Activated T-cell treated with anti-CD3 and anti-CD28 coated beads for 1 hour (primary cell): Measurements from ENCODE around the gene ZGPAT.
A peak's percentile ranks its signal among the peaks of the same experiment; 100 is the strongest.

Source experiments
- DNase-seq: peaks from one replicate; pipeline ENCODE4 v3.0.0-alpha.2; 2020; ENCODE audit warnings: low read depth

The ZGPAT gene

GRCh38 chr20:63734111-63734945 is 26.5 kb downstream of the ZGPAT start:
- DNase-seq: no peak

DNA sequence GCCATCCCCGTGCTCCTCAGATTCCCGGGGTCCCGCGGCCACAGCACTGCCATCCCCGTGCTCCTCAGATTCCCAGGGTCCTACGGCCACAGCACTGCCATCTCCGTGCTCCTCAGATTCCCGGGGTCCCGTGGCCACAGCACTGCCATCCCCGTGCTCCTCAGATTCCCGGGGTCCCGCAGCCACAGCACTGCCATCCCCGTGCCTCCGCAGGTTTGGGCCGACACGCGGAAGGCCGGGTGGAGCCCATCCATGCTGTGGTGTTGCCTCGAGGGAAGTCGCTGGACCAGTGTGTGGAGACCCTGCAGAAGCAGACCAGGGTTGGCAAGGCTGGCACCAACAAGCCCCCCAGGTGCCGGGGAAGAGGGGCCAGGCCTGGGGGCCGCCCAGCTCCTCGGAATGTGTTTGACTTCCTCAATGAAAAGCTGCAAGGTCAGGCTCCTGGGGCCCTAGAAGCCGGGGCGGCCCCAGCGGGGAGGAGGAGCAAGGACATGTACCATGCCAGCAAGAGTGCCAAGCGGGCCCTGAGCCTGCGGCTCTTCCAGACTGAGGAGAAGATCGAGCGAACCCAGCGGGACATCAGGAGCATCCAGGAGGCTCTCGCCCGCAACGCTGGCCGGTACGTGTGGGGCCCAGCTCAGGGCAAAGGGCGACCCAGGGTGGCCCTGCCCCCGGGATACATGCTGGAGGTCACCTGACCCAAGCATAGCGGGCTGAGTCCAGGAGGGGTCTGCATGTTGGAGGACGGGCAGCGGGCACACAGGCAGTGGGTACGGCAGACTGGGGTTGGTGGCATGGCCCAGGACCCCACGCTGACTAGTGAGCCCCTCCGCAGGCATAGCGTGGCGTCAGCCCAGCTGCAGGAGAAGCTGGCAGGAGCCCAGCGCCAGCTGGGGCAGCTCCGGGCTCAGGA is 27.4 kb downstream of the ZGPAT start:
- no peak for DNase-seq

DNA sequence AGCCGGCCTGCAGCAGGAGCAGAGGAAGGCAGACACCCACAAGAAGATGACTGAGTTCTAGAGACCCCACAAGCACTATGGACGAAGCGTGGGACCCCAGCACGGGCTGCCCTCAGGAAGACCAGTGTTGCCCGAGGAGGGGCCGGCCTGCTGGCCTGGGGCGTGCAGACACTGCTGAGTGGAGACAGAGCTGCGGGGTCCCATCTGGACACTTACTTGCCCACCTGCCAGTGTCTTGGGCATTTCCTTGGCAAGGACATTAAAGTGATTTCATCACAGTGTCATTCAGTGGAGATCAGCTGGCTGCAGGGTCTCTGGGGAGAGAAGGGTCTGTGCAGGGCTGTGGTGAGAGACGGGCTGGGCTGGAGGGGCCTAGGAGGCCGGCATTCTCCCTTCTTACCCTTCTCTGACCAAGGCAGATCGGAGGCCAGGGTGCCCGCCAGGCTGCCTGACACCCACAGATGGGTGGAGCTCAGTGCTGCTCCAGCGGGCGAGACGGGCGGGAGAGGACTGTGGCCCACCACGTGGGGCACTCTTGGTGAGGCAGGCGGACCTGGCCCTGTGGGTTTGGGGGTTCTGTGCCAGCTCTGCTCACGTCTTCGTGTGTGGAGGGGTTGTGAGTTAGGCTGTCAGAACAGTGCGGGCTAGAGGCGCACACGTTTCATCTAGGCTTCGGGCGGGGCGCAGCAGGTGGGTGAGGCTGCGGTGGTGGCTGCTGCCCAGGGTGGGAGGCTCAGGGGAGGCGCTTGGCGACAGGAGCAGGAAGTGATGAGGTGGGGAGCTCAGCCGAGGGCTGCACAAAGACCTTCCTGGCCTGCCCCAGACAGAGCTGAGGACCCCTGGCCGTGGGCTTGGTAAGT is 28.2 kb downstream of the ZGPAT start, which contains the start of gene LIME1:
LIME1 (plus strand) TSS at position 806 of the 860 bp plus-strand sequence. CDS start 886 bp downstream, outside the sequence.
- DNase-seq: peak; percentile 60

GRCh38 chr20:63736893-63737694 is 29.3 kb downstream of the ZGPAT start:
- DNase-seq: peak; percentile 52

- no peak for DNase-seq
Measured at GRCh38 chr20:63737695-63737944, 29.8 kb downstream of the ZGPAT start.

DNA sequence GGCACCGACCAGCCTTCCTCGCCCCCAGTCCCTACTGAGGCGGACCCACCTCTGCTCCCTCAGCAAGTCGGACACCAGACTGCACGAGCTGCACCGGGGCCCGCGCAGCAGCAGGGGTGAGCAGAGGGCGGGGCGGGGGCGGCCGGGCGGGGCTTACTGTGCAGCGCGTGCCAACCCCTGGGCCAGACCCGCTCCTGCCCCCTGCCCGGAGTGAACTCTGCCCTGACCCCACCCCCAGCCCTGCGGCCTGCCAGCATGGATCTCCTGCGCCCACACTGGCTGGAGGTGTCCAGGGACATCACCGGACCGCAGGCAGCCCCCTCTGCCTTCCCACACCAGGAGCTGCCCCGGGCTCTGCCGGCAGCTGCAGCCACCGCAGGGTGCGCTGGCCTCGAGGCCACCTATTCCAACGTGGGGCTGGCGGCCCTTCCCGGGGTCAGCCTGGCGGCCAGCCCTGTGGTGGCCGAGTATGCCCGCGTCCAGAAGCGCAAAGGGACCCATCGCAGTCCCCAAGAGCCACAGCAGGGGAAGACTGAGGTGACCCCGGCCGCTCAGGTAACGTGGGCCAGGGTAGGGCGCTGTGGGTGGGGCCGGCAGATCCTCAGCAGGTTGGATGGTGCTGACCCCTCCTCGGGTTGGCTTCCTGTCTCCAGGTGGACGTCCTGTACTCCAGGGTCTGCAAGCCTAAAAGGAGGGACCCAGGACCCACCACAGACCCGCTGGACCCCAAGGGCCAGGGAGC is 30.3 kb downstream of the ZGPAT start:
- DNase-seq: no peak

- DNase-seq: no peak
Measured at GRCh38 chr20:63738687-63739129, 30.9 kb downstream of the ZGPAT start.

DNA sequence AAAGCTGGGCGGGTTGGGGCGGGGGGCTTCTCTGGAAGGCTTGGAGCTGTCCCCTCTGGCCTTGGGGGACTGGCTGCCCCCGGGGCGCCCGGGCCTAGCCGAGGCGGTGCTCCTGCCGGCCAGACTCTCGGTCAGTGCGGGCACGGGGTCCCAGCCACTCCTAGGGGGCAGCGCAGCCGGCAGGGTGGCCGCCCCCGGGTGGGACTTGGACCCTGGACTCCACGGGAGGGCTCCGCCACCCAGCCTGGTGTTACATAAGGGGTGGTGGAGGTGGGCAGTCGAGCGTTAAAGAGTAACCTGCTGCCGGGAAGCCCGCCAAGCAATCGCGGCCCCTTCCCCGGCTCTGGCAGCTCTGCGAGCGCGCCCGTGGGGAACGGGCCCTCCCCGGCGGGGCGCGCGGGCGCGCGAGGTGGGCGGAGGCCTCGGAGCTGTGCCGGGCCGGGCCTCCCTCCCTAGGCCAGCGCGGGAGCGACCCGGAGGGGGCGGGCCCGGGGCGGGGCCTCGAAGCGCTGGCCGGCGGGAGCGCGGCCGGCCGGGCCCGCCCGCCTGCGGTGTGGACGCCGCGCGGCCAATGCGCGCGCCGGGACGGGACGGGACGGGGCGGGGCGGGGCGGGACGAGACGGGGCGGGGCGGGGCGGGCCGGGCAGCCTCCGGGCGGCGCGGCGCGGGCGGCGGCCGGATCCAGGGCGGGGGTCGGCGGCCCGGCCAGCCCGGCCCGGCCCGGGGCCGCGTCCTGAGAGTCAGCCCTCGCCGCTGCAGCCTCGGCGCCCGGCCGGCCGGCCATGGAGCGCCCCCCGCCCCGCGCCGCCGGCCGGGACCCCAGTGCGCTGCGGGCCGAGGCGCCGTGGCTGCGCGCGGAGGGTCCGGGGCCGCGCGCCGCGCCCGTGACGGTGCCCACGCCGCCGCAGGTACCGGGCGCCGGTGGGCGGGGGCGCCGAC is 31.6 kb downstream of the ZGPAT start, which contains the start of gene SLC2A4RG:
SLC2A4RG (plus strand) TSS at position 647 of the 940 bp plus-strand sequence; CDS start at position 784, 137 bp downstream.
- DNase-seq: peak; percentile 57

DNA sequence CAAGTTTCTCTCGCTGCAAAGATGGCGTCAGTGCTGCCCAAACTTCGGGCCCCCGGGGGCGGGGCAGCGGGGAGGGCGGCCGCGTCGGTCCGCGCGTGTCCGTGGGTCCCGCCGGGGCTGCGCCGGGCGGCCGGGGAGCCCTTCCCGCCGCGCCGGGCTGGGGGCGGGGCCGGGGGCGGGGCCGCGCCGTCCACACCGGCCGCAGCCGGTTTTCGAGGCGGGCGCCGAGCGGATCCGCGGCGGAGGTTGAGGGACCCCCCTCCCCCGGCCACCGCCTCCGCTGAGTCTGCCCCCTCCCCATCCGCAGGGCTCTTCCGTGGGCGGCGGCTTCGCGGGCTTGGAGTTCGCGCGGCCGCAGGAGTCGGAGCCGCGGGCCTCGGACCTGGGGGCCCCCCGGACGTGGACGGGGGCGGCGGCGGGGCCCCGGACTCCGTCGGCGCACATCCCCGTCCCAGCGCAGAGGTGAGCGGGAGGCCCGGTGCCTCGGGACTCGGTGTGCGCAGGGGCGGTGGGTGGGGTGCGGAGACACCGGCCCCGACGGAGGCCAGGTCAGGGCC is 32.3 kb downstream of the ZGPAT start:
- DNase-seq: no peak

- no peak for DNase-seq
Measured at GRCh38 chr20:63740627-63741353, 33.0 kb downstream of the ZGPAT start.

DNA sequence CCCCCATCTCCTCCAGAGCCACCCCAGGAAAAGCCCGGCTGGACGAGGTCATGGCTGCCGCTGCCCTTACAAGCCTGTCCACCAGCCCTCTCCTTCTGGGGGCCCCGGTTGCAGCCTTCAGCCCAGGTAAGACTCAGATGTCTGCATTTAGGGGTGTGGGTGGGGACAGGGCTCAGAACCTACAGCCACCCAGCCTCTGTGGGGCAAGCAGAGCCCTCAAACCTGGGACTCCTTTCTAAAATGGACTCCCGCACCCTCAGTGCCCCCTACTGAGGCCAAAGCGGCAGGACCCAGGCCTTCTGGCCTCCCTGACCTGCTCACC is 33.5 kb downstream of the ZGPAT start:
- no peak for DNase-seq

GRCh38 chr20:63741676-63742380 is 34.0 kb downstream of the ZGPAT start:
- DNase-seq: no peak

DNA sequence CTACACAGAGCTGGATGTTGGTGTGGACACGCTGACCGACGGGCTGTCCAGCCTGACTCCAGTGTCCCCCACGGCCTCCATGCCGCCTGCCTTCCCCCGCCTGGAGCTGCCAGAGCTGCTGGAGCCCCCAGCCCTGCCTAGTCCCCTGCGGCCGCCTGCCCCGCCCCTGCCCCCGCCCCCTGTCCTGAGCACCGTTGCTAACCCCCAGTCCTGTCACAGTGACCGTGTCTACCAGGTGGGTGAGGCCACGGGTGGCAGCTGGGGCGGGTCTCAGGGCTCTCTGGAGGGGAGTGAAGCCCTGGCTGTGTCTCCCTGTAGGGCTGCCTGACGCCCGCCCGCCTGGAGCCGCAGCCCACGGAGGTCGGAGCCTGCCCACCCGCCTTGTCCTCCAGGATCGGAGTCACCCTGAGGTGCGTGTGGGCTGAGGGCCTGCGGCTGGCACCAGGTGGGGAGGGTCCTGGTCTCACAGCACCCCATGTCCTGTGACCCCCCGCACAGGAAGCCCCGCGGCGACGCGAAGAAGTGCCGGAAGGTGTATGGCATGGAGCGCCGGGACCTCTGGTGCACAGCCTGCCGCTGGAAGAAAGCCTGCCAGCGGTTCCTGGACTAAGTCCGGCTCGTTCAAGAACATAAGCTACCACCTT is 34.7 kb downstream of the ZGPAT start:
- DNase-seq: no peak

DNA sequence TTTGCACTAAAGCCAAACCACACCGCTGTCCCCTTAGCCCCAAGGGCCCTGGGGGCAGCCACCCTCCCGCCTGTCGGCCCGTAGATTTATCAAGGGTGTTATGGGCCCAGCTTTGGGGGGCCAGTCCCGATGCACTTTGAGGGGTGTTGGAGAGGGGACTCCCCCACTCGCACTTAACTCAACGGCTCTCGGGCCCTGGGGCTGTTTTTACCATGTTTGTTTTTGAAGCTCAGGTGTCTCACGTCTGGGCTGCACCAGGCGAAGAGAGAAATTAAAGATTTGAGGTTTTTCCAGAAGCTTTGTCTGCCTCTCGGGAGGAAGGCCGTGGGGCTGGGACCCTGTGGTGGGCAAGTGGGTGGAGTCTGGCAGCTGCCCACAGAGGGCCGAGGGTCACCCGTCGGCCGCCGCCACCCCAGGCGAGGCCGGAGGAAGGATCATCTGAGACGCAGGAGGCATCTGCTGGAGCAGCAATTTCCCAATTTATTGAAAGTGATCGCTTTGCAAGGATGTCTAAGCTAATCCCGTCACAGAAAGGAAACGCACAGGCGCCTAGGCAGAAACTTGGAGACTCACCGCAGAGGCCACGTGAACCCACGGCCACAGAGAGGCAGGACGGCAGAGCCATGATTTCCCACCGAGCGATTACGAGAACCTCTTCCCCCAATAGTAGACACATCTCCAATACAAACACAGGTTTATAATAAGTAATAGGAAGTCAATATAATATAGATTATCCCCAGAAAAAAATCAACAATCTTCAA is 35.6 kb downstream of the ZGPAT start:
- no peak for DNase-seq

- no peak for DNase-seq
Measured at GRCh38 chr20:63744158-63744557, 36.3 kb downstream of the ZGPAT start.
